Fibroblast of gingiva (primary cell): ENCODE measurements around the gene MTHFD1.

Experiments
- DNase-seq: peaks from one replicate; pipeline ENCODE4 v3.0.0-alpha.2; 2011; ENCODE audit warnings: low read depth

Gene MTHFD1

DNA sequence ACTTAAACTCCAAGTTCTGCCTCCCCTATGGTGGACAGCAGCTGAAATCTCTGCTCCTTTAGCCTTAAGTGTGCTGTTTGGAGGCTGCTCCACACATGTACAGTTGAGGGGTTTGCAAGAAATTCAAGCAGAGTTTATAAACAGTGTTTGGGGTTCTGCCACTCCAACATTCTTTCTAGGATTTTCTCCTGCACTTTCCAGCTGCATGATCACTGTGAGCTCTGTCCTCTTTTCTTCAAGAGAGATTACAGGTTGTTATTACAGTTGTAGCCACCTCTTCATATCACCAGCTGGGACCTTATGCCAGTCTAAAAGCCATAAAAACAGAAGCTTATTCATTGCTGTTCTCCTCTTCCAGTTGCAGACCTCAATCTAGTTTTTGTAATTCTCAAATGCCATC, 107.1 kb downstream of the MTHFD1 start:
- DNase-seq = no peak

DNA sequence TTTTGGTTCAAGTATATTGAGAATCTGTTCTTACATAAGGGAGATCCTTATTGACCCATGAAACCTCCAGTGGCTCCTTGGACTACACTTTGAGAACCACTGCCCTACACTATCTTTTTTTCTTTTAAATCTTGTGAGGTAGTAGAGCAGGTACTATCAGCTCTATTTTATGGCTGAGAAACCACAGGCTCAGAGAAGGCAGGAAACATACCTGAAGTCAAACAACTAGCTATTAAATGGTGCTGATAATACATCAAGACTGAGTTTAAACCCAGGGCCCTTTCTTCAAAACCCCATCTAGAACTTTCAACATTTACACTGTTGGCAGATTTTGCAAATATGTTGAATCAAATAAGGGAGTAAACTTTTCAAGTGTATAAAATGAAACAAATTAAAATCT, 108.6 kb downstream of the MTHFD1 start:
- DNase-seq = no peak

DNA sequence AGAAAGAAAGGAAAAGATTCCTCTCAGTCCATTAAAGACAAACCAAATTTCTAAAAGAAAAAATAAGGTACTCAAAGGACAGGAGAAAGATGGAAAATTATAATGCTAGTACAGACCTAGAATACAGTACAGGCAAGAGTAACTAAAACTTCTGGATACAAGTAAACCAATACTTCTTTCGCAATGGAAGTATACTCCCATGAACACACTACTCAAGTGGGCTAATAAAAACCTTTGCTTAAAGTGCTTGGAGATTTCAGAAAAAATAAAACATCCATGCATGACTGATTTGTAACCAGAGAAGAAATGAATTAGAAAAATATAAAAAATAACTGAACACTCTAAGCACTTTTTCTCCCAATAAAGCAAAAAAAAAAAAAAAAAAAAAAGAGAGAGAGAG, 111.9 kb downstream of the MTHFD1 start:
- DNase-seq = peak; percentile 50

DNA sequence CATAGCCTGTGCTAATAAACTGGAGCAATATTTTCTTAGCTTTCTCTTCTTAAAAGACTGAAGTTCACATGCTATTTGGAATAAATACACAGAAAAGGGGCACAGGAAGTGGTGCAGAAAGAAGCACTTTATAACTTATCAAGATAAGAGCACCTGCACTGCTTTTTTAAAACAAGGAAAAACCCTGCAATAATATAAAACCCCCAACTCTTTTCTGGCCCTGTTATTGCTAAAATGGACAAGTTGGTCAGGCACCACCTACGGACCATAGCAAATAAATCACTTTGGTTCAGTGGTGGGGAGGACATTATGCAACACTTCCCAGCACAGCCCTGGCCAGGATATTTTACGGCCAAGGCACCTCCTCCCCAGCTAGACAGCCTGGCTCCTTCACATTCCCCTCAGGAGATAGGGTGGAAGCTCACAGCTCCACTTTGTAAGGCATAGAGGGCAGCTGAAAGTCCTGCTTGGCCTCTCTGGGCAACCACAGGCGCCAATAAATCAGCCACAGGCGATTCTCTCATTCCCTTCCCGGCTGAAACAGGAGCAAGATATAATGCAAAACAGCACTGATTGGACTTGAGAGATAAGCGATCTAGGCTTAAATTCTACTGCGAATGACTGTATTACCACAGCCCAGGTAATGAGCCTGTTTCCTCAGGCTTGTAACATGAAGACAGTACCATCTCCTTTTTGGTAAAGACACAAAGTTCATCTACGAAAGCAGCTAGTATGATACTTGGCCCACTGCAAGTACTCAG, 113.4 kb downstream of the MTHFD1 start:
- DNase-seq = peak; percentile 40

DNA sequence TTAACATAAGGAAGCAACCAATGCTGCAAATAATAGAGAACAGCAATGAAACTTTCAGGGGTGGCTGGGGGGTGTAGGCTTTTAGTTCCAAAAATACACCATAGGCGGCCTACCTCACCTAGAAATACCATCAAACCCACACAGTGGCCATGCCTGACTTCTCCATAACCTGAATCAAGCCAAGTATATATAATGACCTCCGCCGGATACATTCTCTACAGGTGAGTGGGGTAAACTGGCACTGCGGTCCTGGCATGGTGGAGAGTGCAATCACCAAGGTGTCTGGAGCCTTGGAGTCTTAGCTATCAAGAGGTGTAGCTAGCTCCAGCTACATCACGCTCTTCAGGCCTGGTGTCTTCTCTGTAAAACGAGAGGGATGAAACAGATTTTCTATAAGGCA, 114.3 kb downstream of the MTHFD1 start:
- no peak for DNase-seq

DNA sequence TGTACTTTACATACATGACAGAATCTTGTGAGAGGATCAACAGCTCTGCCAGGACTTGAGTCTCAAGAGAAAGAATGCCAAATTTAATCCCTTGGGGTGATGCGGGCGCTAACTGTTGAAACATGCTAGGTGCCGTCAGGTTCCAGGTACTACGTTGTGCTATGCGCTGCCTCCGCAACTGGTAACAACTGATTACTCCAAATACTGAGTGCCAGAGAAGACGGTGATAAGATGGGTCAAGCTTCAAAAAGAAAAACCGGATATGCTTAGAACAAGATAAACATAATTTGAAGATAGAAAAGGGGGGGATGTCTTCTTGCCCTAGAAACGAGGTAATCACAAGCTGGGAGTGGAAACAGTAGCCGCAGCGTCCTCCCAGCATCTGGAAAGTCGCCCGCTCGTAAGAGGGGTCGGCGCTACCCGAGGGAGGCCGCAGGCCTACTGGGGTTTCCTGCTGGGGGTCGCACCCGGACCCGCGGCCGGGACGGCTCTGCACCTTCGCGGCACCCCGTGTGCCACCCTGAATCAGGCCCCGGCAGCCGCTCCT, 114.8 kb downstream of the MTHFD1 start:
- peak; percentile 16 for DNase-seq

DNA sequence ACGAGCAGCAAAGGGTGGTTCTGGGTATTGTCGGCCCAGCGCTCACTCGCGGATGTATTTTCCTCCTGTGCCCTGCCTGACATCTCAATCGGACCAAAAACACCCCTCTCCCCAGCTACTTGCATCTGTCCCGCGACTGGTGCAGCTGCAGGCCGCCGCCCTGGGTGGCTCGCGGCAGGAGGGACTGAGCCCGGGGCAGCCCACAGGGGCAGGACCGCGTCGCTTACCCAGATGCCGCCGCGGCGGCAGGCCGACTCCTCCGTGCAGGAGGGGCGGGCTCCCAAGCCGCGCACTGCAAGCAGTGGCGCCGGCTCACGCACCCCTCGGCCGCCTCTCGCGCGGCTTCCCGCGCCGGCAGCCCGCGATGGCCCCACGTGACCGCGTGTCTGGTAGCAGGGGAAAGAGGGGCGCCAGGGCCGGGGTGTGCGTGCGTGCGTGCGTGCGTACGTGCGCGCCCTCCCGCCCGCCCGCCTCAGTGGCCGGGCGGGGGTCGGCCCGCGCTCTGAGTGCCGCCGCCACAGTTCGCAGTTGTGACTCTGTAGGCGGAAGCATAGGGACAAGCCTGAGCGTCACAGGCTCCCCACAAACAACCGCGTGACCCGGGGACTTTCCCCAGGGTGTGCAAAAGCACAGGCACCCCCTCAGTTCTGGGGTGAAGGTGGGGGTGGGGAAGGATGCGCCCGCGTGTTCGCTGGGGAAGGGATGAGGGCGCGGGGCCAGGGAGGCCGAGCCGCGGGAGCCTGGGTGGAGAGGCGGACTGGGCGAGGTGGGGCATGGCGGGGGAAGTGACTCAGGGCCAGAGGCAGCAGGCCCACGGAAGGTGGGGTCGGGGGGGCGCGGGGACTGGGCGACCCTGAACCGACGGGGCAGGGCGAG, 115.5 kb downstream of the MTHFD1 start, which contains the start of gene ZBTB25:
ZBTB25 (minus strand) TSS at position 405 of the 876 bp plus-strand sequence. CDS start 13,305 bp downstream, outside the sequence.
- peak; percentile 95 for DNase-seq

DNA sequence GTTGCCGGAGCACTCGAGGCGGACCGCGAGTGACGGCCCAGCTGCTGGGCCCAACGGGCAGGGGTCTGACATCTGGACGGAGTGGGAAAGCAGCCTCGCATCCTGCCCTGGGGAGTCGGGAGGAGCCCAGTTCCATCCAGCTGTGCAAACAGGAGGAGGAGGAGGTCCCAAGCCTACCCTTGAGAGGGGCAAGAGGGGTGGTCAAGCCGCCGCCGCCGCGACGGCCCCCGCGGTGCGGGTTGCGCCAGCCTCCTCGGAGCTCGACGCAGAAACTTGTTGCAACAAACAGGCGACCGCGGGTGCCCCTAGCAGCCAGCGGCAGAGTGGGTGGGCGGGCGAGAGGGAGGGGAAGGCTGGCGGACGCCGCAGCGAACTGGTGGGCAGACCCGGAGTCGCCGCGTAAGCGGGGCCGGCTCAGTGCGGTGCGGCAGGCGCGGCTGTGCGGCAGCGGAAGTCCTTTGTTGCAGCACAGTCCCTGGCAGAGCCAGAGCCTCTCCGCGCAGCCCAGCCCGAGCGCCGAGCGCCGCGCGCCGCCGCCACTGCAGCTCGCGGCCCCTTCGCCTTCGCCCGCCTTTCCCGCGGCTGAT, 116.2 kb downstream of the MTHFD1 start, which contains the start of gene ZBTB1:
ZBTB1 (plus strand) TSS at position 461 of the 587 bp plus-strand sequence. CDS start 16,735 bp downstream, outside the sequence.
- peak; percentile 95 for DNase-seq

DNA sequence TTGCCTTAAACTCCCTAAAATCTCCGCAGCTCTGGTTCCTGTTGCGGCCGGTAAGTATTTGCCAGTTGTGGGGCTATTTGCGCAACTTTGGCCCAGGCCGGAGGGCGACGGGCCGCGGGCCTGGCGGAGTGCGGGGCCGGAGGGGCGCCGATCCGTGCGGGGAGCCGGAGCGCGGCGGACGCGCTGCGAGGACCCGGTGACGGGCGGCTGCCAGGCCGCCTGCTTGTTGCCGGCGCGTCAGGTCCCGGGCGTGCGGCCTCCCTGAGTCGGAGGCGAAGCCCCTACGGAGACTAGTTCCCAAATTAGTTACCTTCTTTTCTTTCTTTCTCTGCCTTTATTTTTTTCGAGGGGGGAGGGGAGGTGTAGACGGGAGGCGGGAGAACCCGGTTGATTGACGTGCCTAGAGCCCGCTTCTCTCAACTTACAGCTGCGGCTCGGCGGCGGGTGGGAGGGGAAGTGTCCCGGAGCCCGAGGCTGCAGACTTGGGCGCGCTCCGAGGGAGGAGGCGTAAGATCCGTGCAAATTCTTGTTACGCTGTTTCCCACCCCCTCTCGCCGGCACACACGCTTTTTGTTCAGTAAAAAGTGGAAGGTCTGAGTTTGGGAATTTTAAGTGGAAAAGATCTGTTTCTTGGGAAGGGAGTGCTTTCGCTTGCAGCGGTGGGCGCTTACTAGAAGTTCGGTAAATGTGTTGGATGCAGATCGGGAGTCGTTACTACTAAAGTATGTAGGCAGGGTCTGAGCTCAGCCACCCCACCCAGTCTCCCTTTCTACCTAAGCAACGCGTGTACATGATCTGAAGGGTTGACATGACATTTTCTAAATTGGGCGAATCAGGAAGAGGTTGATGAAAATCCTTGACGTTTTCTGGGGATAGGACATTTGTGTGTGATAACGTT, 117.0 kb downstream of the MTHFD1 start:
- peak; percentile 84 for DNase-seq

DNA sequence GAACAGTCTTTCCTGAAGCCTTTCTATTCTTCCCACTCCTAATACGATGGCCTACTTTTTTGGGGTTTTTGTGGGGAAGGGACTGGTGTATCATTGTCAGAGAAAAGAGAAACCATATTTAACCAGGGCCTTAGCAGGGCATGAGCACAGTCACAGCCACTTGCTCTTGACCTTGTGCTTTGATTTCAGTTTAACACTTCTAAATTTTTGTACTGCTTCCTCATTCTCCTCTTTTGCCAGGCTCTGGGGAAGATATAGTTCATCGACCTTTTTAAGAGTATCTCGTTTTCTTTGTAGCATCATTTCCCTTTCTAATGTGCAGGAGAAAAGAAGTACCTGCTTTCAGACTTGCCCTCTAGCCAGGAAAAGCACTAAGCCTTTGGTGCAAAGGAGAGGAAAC, 118.6 kb downstream of the MTHFD1 start:
- no peak for DNase-seq

DNA sequence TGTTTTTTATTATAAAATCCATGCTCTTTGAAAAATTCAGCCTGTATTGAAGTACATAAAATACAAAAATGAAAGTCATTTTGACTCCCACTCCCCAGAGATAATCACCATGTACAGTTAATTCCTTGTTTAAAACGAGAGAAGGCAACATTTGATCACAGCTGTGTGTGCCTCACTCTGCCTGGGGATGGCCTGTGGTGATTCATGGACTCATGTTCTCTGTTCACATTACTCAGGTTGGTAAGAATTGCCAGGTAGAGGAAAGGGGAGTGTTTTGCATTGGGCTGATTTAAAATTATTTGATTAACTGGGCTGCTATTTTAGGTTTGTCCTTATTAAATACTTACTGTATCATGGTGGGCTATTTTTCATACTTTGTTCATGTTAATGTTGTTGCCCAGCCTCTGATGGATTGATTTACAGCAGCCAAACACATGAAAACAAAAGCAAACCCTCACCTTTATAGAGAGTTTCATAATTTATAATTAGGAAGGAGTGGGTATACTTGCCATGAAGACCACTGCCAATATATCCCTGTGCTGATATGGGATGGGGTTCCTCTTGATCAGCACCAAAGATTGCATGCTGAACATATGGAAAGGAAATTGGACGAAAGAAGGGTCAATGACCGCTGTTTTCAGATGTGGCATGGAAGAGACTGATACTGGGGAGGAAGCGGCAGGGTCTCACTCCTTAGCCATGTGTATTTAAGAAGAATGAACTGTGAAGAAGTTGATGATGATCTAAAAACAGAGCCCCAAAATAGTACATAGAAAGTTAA, 119.4 kb downstream of the MTHFD1 start:
- DNase-seq = no peak

DNA sequence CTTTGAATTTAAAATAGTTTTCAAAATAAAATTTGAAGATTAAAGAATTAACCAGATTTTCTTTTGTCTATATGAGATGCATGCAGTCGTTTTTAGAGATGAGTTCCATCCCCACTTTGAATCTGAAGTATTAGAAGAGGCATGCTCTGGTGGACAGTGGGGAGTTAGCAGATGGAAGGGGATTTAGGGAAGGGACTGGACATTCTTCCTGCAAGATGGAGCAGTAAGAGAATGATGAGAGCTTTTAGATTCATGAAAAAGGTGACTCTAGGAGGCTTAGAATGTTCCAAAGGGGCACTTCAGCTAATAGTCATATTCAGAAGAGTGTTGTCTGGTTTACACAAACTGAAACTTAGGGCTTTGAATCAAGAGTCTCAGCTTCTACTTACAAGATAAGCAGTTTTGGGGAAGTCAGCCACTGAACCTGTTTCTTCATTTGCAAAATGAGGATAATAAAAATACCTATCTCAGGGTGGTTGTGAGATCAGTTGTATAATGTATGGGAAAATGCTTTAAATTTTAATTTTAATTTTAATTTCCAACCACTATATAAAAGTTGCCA, 120.1 kb downstream of the MTHFD1 start:
- no peak for DNase-seq

DNA sequence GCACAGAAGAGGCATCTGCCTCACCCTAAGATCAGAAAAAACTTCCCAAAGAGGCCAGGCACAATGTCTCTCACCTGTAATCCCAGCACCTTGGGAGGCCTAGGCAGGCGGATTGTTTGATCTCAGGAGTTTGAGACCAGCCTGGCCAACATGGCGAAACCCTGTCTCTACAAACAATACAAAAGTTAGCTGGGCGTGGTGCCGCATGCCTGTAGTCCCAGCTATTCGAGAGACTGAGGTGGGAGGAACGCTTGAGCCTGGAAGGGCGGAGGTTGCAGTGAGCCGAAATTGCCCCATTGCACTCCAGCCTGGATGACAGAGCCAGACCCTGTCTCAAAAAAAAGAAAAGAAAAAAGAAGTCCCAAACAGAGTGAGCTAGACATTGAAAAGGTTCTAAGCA, 120.9 kb downstream of the MTHFD1 start:
- no peak for DNase-seq
